GM12892 (cell line): ENCODE results near the gene FAAP100.
"Not testable (repeated sequence)": the region's sequence is repeated elsewhere in the genome, so short reads cannot be mapped to it uniquely, and the experiment has no call there.

Experiments
- POLR2A ChIP-seq: IDR thresholded peaks from 2 replicates; pipeline ENCODE4 v1.6.1; 2011; ENCODE audit warnings: low read depth, low read length, control low read depth
- POLR2AphosphoS5 ChIP-seq: IDR thresholded peaks from 2 replicates; pipeline ENCODE4 v1.6.1; 2011; ENCODE audit warnings: low read depth, low read length, control low read depth

DNA sequence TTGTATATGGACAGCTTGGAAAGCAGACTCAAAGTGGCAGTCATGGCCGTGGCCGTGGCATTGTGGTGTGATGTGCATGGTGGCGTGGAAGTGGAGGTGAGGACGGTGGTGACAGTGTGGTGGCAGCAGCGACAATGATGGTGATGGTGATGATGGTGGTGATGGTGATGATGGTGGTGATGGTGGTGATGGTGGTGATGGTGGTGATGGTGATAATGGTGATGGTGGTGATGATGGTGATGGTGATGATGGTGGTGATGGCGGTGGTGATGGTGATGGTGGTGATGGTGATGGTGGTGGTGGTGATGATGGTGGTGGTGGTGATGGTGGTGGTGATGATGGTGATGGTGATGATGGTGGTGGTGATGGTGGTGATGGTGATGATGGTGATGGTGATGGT is 21.1 kb downstream of the FAAP100 start:
- not testable (repeated sequence) for TF ChIP-seq POLR2A, POLR2AphosphoS5
